Activated naive CD4-positive, alpha-beta T cell (primary cell): ENCODE measurements around the gene NCKAP5.

Source experiments
- DNase-seq, 4 experiments: peaks; one replicate each; lab custom pipeline; 2025; lab: John Stamatoyannopoulos, UW

NCKAP5 gene

GRCh38 chr2:133421516-133422324 is 146.5 kb downstream of the NCKAP5 start:
- no peak for DNase-seq

DNA sequence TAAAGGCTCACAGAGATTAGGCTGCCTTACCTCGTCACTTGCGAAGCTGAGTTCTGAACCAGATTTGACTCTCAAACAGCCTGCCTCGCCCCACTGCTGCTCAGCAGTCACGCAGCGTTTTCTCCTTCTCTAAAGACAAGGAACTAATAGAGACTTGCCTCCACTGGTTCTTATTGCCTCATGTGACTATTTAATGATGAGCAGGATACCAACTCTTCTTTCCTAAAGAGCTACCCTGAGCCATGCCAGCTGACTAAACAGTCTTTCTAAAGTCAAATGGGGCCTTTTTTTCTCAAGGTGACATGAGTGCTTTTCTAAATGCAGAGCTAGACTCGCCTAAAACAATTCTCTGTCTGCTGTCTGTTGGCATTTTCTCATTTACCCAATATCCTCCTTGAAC is 147.5 kb downstream of the NCKAP5 start:
- no peak for DNase-seq

- no peak for DNase-seq
Measured at GRCh38 chr2:133418671-133419070, 149.6 kb downstream of the NCKAP5 start.

DNA sequence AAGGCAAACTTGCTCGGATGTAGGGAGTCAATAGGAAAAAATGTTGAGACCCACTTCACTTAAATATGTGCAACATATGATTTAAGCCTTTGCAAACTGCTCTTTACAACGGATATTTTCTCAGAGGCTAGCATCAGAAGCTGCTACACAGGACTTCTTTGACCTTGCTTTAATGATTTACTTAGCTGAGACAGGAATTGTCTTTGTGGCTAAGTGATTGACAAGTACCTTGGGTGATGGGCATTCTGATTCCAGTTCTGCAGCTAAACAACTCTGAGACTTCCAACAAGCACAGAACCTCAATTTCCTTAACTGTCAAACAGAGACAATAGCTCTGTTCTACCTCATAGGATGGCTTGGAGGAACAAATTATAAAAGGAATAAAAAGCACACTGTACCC is 150.2 kb downstream of the NCKAP5 start:
- DNase-seq = no peak

- no peak for DNase-seq
Measured at GRCh38 chr2:133417415-133417814, 150.8 kb downstream of the NCKAP5 start.

DNA sequence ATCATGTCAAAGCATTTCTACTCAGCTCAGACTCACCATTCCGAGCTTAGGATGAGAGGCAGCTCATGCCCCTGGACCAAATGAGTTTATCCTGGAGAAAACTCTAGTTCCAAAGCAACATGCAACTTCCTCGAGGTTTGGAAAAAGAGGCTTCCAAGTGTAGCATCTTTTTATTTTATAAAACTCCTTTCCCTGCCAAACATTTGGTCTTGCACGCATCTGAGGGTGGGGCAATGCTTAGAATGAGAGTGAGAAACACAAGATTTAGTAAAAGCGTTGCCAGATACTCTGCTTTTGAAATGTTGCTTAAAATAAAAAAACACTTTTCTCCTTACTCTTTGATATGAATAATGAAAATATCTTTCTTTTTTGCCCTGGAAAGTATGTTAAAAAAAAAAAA is 151.5 kb downstream of the NCKAP5 start:
- no peak for DNase-seq

GRCh38 chr2:133416146-133416545 is 152.1 kb downstream of the NCKAP5 start:
- DNase-seq = no peak

- no peak for DNase-seq
Measured at GRCh38 chr2:133415210-133415876, 152.9 kb downstream of the NCKAP5 start.

DNA sequence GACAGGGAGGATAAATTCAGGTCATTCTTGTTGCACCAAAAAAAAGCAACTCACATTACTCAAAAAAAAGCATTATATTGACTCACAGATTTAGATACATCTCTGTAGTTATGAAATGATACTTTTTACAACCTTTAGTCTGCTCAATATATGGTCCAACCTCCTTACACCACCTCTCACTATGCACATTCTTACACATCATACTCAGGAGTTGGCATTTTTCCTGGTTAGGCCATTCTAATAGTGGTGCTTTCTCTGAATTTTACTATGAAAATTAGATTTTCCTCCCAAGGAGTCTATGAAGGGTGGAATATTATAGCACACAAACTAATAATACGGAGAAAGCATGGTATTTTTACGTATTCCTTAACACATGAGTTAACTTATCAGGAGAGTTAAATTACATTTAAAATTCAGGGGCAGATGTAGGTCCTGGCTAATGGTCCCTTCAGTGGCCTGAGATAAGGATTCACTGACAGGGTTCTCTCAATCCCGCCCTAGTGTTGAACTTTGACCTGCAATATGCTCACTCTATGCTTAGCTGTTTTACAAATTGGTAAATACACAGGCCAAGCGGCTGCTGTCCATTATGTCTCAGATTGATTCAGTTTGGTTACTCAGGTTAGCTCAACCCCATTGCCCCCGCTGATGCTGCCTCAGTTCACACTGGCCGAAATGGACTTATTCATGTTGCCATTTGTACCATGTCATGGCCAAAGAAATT is 153.6 kb downstream of the NCKAP5 start:
- no peak for DNase-seq

DNA sequence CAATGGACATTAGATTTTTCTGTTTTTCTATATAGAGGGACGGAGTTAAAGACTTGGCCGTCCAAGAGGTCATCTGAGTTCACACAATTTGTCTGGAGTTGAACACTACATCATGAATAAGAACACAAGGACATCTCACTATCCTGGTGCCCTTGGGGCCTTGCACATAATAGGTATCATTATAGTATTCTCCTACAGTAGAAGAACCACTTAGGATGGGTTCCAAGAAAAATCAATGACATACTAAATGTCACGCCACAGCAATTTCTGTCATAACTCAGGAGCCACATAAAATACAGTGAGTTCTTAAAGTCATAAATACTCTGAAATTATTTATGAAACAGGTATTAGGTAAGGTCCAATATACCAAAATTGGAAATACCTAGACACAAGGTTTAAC is 154.4 kb downstream of the NCKAP5 start:
- DNase-seq = no peak

GRCh38 chr2:133412694-133413093 is 155.6 kb downstream of the NCKAP5 start:
- no peak for DNase-seq

DNA sequence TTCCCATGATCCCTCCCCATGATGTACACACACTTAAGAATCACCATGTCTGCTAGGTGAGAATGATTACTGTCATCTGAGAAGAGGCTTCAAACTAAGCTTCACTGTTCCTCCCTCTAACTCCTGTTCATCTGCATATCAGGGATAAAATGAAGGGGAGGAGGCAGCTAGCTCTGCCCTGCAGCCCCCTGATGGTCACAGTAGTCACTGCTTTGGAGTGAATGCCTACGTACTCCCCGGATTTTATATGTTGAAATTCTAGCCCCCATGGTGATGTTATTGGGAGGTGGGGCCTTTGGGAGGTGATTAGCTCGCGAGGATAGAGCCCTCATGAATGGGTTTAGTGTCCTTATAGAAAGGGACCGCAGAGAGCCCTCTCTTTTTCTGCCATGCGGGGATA is 156.4 kb downstream of the NCKAP5 start:
- DNase-seq = no peak

GRCh38 chr2:133411101-133411500 is 157.2 kb downstream of the NCKAP5 start:
- no peak for DNase-seq

- no peak for DNase-seq
Measured at GRCh38 chr2:133409581-133410285, 158.5 kb downstream of the NCKAP5 start.

- DNase-seq = no peak
Measured at GRCh38 chr2:133408671-133409070, 159.6 kb downstream of the NCKAP5 start.

DNA sequence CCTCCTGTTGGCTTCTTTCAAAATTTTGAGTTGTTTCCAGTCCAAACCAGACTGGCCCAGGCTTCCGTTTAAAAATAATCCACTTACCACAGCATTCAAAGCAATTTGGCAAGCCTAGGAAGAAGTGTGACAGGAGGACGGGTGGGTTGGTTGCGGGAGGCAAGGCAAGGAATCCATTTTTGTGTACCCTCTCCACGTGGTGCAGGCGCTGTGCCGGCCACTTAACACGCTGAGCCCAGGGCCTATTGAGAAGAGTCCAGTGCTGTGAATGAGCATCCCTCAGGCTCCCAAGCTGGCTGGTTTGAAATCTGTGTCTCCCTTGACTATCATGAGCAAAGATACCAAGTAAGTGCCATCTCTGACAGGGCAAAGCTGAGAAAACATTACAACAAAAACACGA is 160.9 kb downstream of the NCKAP5 start:
- DNase-seq = no peak

GRCh38 chr2:133405252-133405651 is 163.0 kb downstream of the NCKAP5 start:
- no peak for DNase-seq

DNA sequence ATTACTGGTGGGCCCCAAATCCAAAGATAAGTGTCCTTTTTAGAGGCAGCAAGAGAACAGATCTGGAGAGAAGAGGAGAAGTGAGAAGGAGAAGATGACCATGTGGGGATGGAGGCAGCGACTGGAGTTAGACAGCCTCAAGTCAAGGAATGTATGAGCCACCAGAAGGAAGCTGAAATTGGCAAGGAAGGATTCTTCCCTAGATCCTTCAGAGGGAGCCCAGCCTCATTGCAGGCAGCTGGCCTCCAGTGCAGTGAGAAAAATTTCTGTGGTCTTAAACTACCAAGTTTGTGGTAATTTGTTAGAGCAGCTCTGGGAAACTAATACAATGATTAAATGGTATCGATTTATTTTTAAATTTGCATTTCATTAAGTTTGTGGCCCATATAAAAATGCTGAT is 167.9 kb downstream of the NCKAP5 start:
- DNase-seq = no peak

- no peak for DNase-seq
Measured at GRCh38 chr2:133393895-133394294, 174.4 kb downstream of the NCKAP5 start.

DNA sequence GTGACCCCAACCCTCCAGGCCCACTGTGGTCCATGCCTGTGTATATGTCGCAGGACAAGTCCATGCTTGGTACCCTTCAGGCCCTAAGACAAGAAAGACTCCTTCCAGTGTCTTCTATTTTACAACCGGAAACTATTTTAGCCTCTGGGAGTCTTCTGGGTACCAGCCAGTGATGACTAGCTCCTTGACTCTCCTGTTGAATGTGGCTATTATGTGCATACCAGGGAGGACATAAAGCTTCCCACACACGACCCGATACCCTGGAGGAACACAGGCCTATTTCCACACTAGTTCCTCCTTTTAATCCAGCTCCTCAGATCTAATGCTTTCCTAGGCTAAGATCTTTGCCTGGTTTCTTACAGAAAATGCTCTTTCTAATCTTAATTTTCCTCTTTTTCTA is 178.1 kb downstream of the NCKAP5 start:
- DNase-seq = no peak

DNA sequence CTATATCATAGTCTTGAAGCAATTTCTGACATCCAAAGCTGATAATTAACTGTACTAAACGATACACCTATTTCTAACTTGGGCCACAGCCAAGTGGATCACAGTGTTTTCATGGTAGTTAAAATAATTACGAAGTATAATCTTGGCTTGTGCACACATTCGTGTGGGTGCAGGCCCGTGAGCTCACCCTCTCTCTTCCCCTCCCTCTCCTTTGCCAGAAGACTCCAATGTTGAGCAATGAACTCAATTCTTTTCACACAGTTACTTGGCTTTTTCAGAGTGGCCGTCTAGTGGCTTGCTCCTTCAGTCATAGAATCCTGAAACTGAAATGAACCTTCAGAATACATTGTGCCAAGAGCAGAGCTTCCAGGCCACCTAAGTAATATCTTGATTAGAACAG is 178.7 kb downstream of the NCKAP5 start:
- no peak for DNase-seq

DNA sequence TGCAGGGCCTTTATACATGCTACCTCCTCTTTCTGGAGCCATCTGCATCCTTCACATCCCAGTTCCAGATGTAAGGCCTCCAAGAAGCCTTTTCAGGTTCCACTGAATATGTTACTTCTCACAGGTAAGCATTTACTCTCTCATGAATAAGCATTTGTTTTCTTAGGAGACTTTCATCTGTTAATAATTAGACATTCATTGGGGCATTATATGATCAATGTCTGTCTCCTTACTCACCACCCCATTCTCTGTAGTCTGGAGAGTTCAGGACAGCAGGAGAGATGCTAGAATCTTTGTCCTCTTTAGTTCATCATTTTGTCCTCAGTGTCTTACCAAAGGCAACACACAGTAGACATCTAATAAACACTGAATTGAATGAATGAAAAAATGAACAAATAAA is 185.7 kb downstream of the NCKAP5 start:
- DNase-seq = no peak
